ENCODE measurements around the gene NES. TPM values are rescaled to one million over a fixed set of nuclear protein-coding genes. Genes with fewer than 3 reads are reported as not detected.

NES gene, protein sequence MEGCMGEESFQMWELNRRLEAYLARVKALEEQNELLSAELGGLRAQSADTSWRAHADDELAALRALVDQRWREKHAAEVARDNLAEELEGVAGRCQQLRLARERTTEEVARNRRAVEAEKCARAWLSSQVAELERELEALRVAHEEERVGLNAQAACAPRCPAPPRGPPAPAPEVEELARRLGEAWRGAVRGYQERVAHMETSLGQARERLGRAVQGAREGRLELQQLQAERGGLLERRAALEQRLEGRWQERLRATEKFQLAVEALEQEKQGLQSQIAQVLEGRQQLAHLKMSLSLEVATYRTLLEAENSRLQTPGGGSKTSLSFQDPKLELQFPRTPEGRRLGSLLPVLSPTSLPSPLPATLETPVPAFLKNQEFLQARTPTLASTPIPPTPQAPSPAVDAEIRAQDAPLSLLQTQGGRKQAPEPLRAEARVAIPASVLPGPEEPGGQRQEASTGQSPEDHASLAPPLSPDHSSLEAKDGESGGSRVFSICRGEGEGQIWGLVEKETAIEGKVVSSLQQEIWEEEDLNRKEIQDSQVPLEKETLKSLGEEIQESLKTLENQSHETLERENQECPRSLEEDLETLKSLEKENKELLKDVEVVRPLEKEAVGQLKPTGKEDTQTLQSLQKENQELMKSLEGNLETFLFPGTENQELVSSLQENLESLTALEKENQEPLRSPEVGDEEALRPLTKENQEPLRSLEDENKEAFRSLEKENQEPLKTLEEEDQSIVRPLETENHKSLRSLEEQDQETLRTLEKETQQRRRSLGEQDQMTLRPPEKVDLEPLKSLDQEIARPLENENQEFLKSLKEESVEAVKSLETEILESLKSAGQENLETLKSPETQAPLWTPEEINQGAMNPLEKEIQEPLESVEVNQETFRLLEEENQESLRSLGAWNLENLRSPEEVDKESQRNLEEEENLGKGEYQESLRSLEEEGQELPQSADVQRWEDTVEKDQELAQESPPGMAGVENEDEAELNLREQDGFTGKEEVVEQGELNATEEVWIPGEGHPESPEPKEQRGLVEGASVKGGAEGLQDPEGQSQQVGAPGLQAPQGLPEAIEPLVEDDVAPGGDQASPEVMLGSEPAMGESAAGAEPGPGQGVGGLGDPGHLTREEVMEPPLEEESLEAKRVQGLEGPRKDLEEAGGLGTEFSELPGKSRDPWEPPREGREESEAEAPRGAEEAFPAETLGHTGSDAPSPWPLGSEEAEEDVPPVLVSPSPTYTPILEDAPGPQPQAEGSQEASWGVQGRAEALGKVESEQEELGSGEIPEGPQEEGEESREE (N-terminal part only)
- 22.3 TPM for polyA plus RNA-seq (2012; ENCODE audit: insufficient read depth, insufficient read length, low read depth)

DNA sequence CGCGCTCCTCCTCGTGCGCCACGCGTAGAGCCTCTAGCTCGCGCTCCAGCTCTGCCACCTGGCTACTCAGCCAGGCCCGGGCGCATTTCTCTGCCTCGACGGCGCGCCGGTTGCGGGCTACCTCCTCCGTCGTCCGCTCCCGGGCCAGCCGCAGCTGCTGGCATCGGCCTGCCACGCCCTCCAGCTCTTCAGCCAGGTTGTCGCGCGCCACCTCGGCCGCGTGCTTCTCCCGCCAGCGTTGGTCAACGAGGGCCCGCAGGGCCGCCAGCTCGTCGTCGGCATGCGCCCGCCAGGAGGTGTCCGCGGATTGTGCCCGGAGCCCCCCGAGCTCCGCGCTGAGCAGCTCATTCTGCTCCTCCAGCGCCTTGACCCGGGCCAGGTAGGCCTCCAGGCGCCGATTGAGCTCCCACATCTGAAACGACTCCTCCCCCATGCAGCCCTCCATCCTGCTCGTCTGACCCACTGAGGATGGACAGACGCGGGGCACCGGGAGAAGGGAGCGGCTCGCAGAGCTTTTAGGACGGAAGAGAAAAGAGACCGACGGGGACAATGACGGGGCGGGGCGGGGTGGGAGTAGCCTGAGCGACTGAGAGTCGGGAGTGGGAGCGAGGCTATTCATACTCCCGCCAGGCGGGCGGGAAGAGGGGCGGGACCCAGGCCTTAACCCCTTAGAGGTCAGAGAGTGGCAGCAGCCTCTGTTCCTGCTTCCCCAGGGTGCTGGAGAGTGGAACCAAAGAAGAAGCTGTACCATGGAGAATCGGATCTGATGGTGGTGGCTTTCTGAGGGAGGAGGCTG is at the start of gene NES:
TSS of gene NES (minus strand) at position 588 of the 796 bp plus-strand sequence. CDS start at position 445, 143 bp downstream.
- Histone ChIP-seq H3K27me3 (no peaks in the 10 kb centered on the region), H3K36me3 (no peaks in the 10 kb centered on the region), H3K9me3 (no peaks in the 10 kb centered on the region), H3K4me3 (ENCODE audit: low read depth, low read length) (peak within 1 kb of the TSS; percentile 44), H3K4me1 (peaks cover 15% of the 10 kb centered on the region)
- TF ChIP-seq, protein P1, sequence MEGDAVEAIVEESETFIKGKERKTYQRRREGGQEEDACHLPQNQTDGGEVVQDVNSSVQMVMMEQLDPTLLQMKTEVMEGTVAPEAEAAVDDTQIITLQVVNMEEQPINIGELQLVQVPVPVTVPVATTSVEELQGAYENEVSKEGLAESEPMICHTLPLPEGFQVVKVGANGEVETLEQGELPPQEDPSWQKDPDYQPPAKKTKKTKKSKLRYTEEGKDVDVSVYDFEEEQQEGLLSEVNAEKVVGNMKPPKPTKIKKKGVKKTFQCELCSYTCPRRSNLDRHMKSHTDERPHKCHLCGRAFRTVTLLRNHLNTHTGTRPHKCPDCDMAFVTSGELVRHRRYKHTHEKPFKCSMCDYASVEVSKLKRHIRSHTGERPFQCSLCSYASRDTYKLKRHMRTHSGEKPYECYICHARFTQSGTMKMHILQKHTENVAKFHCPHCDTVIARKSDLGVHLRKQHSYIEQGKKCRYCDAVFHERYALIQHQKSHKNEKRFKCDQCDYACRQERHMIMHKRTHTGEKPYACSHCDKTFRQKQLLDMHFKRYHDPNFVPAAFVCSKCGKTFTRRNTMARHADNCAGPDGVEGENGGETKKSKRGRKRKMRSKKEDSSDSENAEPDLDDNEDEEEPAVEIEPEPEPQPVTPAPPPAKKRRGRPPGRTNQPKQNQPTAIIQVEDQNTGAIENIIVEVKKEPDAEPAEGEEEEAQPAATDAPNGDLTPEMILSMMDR (IDR thresholded peaks at IDR 0.05; ENCODE audit: low read depth, low read length) = no peak
- peak; percentile 74 for DNase-seq

DNA sequence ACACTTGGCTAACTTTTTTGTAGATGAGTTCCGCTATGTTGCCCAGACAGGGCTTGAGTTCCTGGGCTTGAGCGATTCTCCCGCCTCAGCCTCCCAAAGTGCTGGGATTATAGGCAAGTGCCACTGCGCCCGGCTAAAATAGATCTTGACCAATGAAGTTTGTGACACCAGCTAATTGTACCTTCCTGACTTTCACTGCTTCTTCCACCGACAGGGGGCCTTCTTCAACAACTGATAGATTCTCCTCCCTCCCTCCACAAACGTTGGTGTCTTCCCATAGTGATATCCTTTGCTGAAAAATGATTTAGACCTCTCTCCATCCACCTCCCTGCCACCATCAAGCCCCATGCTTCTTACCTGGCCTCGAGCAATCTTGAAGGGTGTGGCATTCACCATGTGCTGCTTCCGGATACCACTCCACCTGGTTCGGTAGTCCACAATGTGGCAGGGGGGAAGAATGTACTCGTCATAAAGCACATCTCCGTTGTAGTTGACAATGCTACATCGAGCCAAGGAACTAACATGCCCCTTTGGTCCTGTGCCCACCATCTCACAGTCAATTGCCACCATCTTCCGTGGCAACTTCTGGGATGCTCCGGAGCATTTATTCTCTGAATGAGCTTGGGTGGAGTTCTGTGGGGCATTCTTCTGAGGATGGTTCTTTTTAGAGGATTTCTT is 49.5 kb upstream of the NES start:
- H3K4me1 ChIP-seq = peaks cover 6% of the 10 kb centered on the region

DNA sequence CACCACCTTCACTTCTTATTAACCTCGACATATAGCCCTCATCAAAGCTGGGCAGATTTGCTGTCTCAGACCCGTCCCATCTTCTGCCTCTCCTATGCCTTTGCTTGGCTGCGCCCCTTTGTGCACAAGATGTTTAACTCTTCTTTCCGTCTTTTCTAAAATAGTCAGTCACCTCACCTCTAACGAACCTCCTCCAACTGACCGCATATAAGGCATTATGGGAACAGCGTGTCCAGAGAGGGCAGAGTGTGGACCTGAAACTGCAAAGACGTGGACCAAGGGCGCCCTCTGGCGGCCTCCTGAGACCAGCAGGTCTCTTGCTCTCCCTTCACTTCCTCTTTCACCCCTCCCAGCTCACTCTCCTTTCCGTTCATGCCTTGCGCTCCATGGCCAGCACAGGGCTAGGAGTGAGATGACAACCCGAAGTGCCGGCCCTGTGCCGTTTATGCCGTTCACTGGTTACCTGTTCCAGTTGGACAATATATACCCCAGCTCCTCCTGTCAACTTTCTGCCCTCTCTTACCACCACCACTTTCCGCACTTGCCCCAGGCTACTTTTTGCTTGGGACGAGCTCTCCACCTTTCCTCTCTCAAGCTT is 48.6 kb upstream of the NES start:
- Histone ChIP-seq H3K9me3 (no peaks in the 10 kb centered on the region), H3K36me3 (peaks cover 45% of the 10 kb centered on the region), H3K27me3 (no peaks in the 10 kb centered on the region), H3K4me3 (ENCODE audit: low read depth, low read length) (peak overlapping the region; percentile 94), H3K4me1 (peaks cover 6% of the 10 kb centered on the region)
- TF ChIP-seq, protein P1 (IDR thresholded peaks at IDR 0.05; ENCODE audit: low read depth, low read length) = peak; percentile 99
- DNase-seq = peak; percentile 91

More for the DNA sequence above, 49.5 kb upstream of the NES start:
- H3K9me3 ChIP-seq = no peaks in the 10 kb centered on the region
- DNase-seq = peak; percentile 79
- TF ChIP-seq, protein P1 (IDR thresholded peaks at IDR 0.05; ENCODE audit: low read depth, low read length) = peak; percentile 84
- H3K36me3 ChIP-seq = peaks cover 39% of the 10 kb centered on the region
- H3K27me3 ChIP-seq = no peaks in the 10 kb centered on the region
- H3K4me3 ChIP-seq (ENCODE audit: low read depth, low read length) = peak overlapping the region; percentile 94

DNA sequence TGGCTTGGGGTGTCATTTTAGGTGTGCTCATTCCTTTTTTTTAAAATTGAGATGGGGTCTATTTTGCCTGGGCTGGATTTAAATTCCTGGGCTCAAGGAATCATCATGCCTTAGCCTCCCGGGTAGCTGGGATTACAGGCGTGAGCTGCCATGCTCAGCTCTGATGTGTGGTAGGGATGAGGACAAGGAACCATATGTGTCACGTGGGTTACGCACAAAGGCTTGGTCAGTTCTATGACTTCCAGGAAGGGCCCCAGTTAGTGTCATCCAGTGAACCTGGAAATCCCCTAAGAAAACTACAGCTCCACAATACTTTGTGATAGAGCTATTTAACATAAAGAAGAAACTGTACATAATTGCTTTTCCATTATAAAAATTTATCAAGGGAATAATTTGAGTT is 44.3 kb upstream of the NES start:
- Histone ChIP-seq H3K36me3 (peaks cover 42% of the 10 kb centered on the region), H3K27me3 (no peaks in the 10 kb centered on the region), H3K4me1 (peaks cover 3% of the 10 kb centered on the region), H3K4me3 (ENCODE audit: low read depth, low read length) (no peak overlapping the region), H3K9me3 (no peaks in the 10 kb centered on the region)
- TF ChIP-seq, protein P1 (IDR thresholded peaks at IDR 0.05; ENCODE audit: low read depth, low read length) = no peak
- no peak for DNase-seq

All from BE2C (cell line).